Mucosa of rectum (tissue), 2 donors: Measurements from ENCODE around the gene ARID1A.
"Not testable (repeated sequence)": the region's sequence is repeated elsewhere in the genome, so short reads cannot be mapped to it uniquely, and the experiment has no call there.

Experiments used
- H3K27ac ChIP-seq, 2 donors: one replicate each; pipeline ENCODE4 v1.7.0; 2013; ENCODE audit warnings: inconsistent platforms in 2 of 2, low read depth in 2 of 2, low read length in 2 of 2
- H3K27me3 ChIP-seq, 2 donors: one replicate each; pipeline ENCODE4 v1.7.0; 2013; ENCODE audit warnings: low read length in 2 of 2; ENCODE audit not compliant: control insufficient read depth in 2 of 2, insufficient read depth in 2 of 2
- H3K36me3 ChIP-seq, 2 donors: one replicate each; pipeline ENCODE4 v1.7.0; 2013; ENCODE audit warnings: low read length in 2 of 2; ENCODE audit not compliant: control insufficient read depth in 2 of 2, insufficient read depth in 2 of 2
- H3K4me1 ChIP-seq, 2 donors: one replicate each; pipeline ENCODE4 v1.7.0; 2013; ENCODE audit warnings: low read length in 2 of 2, mild to moderate bottlenecking in 1 of 2; ENCODE audit not compliant: control insufficient read depth in 2 of 2, insufficient read depth in 2 of 2
- H3K4me3 ChIP-seq, 2 donors: one replicate each; pipeline ENCODE4 v1.7.0; 2013; ENCODE audit warnings: low read length in 2 of 2
- H3K9ac ChIP-seq, 2 donors: one replicate each; pipeline ENCODE4 v1.7.0; 2013; ENCODE audit warnings: low read length in 2 of 2, low read depth in 1 of 2, mild to moderate bottlenecking in 1 of 2
- H3K9me3 ChIP-seq, 2 donors: one replicate each; pipeline ENCODE4 v1.7.0; 2013; ENCODE audit warnings: low read length in 2 of 2; ENCODE audit not compliant: control insufficient read depth in 2 of 2
- donor health status: healthy.
- donor health status: Normal muscosa, but diverticular disease.

Gene ARID1A

DNA sequence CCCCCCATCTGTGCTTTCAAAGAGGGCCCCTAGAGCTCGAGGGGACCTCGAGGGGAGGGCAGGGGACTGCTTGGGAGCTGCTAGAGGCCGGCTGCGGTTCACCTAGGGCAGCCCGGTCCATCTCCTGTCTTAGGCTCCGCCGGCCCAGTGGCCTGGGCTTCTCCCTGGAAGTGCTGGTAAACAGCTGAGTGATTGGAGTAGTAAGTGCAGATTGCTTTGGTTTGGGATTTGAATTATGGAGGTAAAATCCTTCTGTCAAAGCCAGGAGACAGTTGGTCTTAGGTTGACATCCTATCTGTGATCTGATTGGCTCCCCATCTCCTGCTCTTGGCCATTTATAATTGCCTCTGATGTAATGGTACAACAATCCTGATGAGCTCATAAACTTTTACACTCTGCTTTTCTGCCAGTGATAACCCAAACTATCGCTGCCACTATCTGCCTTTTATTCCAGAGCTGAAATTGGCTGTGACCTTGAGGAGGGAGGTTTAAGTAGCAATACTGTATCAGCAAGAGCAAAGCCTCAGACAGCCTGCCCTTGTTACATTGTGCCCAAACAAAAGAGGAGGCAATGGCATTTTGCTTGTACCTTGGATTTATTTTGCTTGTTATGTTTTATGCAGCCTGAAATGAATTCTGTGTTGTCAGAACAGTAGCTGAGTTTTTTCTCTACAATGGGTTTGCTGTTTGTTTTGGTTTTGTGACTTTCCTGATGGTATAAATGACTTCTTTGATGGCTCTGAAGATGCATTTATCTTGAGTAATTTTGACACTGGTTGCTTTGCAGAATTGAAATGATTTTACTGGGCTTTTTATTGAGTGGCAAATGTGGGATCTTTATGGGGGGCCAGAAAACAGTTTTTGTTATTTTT, 2.4 kb downstream of the ARID1A start:
- H3K4me3 ChIP-seq, result peak overlapping the region; percentile 70 to 72
- no peaks in the 10 kb centered on the region for H3K27me3 ChIP-seq
- H3K27ac ChIP-seq, result peak overlapping the region; percentile 92 to 97
- H3K36me3 ChIP-seq, result no peaks in the 10 kb centered on the region
- peaks cover 42 to 61% of the 10 kb centered on the region in 2 donors for H3K4me1 ChIP-seq
- no peaks in the 10 kb centered on the region for H3K9me3 ChIP-seq
- H3K9ac ChIP-seq, result peak overlapping the region; percentile 71 to 85

DNA sequence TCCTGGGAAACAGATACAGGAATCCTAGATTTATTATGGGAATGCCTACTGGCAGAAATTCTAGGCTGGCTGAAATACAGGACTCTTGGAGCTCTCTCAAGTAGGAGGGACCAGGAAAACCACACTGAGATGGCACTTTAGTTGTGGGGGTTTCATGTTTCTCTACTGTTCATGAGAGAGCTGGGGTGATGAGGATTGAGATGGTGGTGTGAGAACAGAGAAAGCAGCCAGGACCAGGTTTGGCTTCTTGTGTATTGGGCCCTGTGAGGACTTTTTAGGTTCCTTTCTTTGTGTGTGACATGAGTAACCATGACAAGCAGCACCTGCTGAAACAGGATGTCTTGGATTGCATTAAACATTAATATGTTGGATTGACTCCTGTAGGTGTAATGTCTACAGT, 4.9 kb downstream of the ARID1A start:
- Histone ChIP-seq H3K4me3 (no peak overlapping the region), H3K9ac (no peak overlapping the region), H3K27me3 (no peaks in the 10 kb centered on the region), H3K9me3 (no peaks in the 10 kb centered on the region), H3K4me1 (peaks cover 35 to 50% of the 10 kb centered on the region in 2 donors), H3K36me3 (no peaks in the 10 kb centered on the region), H3K27ac (no peak overlapping the region)

DNA sequence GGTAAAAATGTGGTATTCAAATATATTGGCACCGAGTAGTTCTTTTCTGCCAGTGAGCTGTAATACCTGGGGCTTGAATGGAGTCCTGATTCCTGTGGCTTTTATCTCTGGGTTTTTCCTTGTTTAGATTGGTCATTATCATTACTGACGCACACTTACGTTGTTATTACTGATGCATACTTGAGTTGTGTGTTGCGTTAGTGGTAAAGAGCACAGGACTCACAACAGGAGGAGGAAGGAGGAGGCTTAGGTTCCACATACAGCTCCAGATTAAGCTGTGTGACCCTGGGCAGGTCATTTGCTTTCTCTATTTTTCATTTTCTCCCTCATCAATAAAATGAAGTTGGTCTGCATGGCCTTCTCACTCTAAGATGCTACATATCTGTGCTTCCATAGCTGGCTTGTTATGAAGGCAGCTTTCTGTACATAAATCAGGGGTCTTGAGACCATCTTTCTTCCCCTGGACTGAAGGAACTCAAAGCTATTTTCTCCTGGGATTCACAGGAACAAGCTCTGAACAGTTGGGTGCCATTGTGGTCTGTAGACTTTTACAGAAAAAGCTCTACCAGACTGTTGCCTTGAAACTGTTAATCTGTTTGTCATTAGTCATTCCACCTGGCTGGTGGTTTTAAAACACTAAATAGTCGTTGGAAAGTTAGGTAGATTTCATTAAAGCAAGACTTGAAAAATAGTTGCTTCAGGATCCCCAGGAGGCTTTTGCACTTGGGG, 5.6 kb downstream of the ARID1A start:
- H3K27me3 ChIP-seq, result no peaks in the 10 kb centered on the region
- H3K9me3 ChIP-seq, result no peaks in the 10 kb centered on the region
- H3K9ac ChIP-seq, result no peak overlapping the region
- H3K36me3 ChIP-seq, result no peaks in the 10 kb centered on the region
- peak overlapping the region in 1 of 2 donors; percentile 20 for H3K4me3 ChIP-seq
- H3K27ac ChIP-seq, result no peak overlapping the region
- peaks cover 42 to 56% of the 10 kb centered on the region in 2 donors for H3K4me1 ChIP-seq

DNA sequence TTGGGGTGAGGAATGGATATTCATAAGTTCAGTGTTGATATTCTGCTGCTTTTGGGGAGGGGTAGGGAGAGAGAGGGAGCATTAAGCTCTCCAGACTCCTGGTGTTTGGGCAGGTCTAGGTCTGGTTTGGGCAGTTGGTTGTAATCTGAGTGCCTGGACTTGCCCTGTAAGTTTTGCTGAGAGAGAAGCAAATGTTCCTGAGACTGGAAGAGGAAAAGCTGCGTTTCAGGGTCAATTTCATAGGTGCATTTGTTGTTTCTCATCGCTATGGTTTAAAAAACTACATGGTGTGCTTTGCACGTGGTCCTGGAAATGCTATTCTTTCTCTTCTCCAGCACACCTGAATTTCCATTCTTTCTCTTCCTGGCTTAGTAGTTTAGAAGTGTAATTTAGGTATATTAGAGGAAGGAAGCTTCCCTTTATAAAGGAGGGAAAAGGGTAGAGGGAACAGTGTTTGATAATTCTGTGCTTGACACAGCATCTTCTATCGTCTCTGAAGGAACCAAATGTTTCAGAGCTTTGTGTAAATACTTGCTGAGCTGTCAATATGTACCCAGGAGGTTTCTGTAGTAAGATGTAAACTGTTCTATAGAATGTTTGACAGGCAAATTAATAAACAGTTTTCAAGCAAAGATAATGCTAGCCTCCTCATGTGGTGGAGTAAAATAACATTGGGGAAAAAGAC, 6.3 kb downstream of the ARID1A start:
- no peaks in the 10 kb centered on the region for H3K27me3 ChIP-seq
- H3K9me3 ChIP-seq, result no peaks in the 10 kb centered on the region
- peak overlapping the region in 1 of 2 donors; percentile 20 for H3K4me3 ChIP-seq
- no peak overlapping the region for H3K9ac ChIP-seq
- H3K36me3 ChIP-seq, result no peaks in the 10 kb centered on the region
- no peak overlapping the region for H3K27ac ChIP-seq
- H3K4me1 ChIP-seq, result peaks cover 46 to 61% of the 10 kb centered on the region in 2 donors

DNA sequence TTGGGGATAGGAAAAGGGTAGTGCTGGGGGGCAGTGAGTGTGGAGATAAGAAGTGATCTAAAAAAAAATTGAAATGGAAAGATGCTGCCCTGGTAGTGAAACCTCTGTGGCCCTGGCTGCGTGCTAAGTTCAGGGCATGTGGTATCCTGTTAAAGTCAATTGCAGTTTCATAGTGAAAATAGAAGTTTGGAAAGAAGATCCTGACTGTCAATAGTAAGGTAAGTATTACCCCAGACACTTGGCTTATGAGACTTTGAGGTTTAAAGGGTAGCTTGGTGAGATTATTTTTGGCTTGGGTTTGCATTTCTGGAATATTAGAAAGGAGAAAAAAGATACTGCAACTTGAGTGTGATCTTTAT, 6.8 kb downstream of the ARID1A start:
- H3K27ac ChIP-seq, result no peak overlapping the region
- H3K27me3 ChIP-seq, result no peaks in the 10 kb centered on the region
- H3K4me1 ChIP-seq, result peaks cover 49 to 61% of the 10 kb centered on the region in 2 donors
- no peaks in the 10 kb centered on the region for H3K9me3 ChIP-seq
- no peaks in the 10 kb centered on the region for H3K36me3 ChIP-seq
- no peak overlapping the region for H3K9ac ChIP-seq
- H3K4me3 ChIP-seq, result no peak overlapping the region

DNA sequence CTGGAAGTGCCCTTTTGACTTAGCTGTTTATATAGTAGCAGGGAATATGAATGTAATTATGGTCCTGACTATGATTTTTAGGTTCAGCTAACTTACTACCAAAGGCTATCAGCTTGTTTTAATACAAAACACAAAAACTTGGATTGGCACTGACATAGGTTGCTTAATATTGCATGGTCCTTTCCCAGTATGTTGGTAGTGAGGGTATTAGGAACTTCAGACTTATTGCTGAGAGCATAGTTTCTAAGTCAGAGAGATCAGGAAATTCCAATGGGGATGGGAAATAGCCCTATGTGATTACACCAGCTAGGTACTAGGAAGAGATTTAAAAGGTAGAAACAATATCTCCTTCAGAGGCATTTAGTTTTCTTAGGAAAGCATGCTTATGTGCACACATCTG, 7.7 kb downstream of the ARID1A start:
- Histone ChIP-seq H3K9me3 (no peaks in the 10 kb centered on the region), H3K9ac (no peak overlapping the region), H3K4me1 (peaks cover 49 to 61% of the 10 kb centered on the region in 2 donors), H3K27me3 (no peaks in the 10 kb centered on the region), H3K4me3 (no peak overlapping the region), H3K36me3 (no peaks in the 10 kb centered on the region), H3K27ac (no peak overlapping the region)

DNA sequence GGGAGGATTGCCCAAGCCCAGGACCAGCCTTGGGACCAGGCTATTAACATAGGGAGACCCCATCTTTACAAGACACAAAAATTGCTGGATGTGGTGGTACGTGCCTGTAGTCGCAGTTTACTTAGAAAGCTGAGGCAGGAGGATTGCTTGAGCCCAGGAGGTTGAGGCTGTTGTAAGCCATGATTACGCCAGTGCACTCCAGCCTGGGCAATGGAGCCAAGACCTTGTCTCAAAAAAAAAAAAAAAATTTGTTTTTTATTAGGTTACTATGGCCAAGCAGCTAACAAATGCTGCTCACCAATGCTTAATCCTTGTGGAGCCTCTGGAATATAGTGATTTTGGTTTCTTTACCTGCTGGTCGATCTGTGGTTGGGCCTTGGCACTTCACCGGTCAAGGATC, 8.8 kb downstream of the ARID1A start:
- no peaks in the 10 kb centered on the region for H3K9me3 ChIP-seq
- H3K27me3 ChIP-seq, result no peaks in the 10 kb centered on the region
- peaks cover 4 to 5% of the 10 kb centered on the region in 2 donors for H3K36me3 ChIP-seq
- H3K9ac ChIP-seq, result no peak overlapping the region
- H3K4me1 ChIP-seq, result peaks cover 43 to 50% of the 10 kb centered on the region in 2 donors
- no peak overlapping the region for H3K4me3 ChIP-seq
- no peak overlapping the region for H3K27ac ChIP-seq

DNA sequence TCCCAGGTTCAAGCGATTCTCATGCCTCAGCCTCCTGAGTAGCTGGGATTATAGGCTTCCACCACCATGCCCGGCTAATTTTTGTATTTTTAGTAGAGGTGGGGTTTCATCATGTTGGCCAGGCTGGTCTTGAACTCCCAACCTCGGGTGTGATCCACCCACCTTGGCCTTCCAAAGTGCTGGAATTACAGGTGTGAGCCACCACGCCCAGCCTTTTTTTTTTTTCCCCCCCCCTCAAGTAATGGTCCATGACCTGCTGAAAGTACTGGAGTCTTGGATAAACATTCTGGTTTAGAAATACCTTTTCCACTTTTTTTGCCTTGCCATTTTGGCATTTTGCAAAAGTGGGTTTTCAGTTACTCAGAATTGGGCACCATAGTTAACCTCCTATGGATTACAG, 9.4 kb downstream of the ARID1A start:
- H3K4me1 ChIP-seq, result peaks cover 43 to 48% of the 10 kb centered on the region in 2 donors
- H3K9ac ChIP-seq, result not testable (repeated sequence)

DNA sequence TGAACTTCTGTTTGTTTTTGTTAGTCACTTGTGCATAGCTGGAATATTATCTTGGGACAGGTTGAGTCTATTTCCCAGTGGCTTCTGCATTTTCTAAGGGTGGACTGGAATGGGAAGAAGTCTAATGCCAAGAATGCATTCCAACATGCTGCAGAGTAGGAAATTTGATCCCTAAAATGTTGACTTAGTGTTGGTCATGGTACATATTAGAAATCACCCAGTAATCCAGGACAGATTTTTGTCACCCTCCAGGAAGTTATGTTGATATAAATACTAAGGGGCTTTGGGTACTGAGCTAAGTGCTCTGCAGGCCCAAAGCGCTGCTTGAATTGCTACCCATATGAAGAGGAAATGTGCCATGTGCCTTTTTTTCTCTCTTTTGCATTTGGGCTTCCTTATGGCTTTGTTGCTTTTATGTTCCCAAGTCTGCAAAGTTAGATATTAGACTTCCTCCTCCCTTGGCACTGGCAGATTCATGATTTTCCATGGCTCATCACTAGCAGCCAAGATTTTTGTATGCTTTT, 10.0 kb downstream of the ARID1A start:
- H3K9me3 ChIP-seq, result no peaks in the 10 kb centered on the region
- H3K9ac ChIP-seq, result no peak overlapping the region
- H3K27ac ChIP-seq, result peak overlapping the region; percentile 18 to 61
- H3K4me1 ChIP-seq, result peaks cover 43 to 44% of the 10 kb centered on the region in 2 donors
- peak overlapping the region in 1 of 2 donors; percentile 45 for H3K4me3 ChIP-seq
- peaks cover 4 to 5% of the 10 kb centered on the region in 2 donors for H3K36me3 ChIP-seq
- H3K27me3 ChIP-seq, result no peaks in the 10 kb centered on the region

More for the DNA sequence above, 9.4 kb downstream of the ARID1A start:
- H3K27me3 ChIP-seq, H3K36me3 ChIP-seq, H3K4me3 ChIP-seq, H3K9me3 ChIP-seq: not testable (repeated sequence)
- peak overlapping the region in 1 of 2 donors; percentile 61 for H3K27ac ChIP-seq
